Activated naive CD8-positive, alpha-beta T cell treated with anti-CD3 and anti-CD28 coated beads, Interleukin-2, amount 50 U/mL, for 24 hours (primary cell): ENCODE results near the gene DENND5A.
"Not testable (repeated sequence)": the region's sequence is repeated elsewhere in the genome, so short reads cannot be mapped to it uniquely, and the experiment has no call there.

Experiments used
- ATAC-seq: fragments of 150-1000 bp; cut with Tn5 transposase; one replicate; pipeline ENCODE4 v1.10.0; 2021
- DNase-seq: peaks from one replicate; pipeline ENCODE4 v3.0.0; 2021
- H3K27ac Mint-ChIP-seq: one replicate; pipeline ENCODE4 v1.8.0; 2021; ENCODE audit warnings: mild to moderate bottlenecking, mixed read lengths
- H3K27me3 Mint-ChIP-seq: one replicate; pipeline ENCODE4 v1.8.0; 2021; ENCODE audit warnings: mixed read lengths
- H3K36me3 Mint-ChIP-seq: one replicate; pipeline ENCODE4 v1.8.0; 2021; ENCODE audit warnings: low read depth, mixed read lengths
- H3K4me1 Mint-ChIP-seq: one replicate; pipeline ENCODE4 v1.8.0; 2021; ENCODE audit warnings: mixed read lengths
- H3K4me3 Mint-ChIP-seq: one replicate; pipeline ENCODE4 v1.8.0; 2021; ENCODE audit warnings: mild to moderate bottlenecking, moderate library complexity, mixed read lengths
- H3K9me3 Mint-ChIP-seq: one replicate; pipeline ENCODE4 v1.8.0; 2021; ENCODE audit warnings: mixed read lengths

DENND5A gene

DNA sequence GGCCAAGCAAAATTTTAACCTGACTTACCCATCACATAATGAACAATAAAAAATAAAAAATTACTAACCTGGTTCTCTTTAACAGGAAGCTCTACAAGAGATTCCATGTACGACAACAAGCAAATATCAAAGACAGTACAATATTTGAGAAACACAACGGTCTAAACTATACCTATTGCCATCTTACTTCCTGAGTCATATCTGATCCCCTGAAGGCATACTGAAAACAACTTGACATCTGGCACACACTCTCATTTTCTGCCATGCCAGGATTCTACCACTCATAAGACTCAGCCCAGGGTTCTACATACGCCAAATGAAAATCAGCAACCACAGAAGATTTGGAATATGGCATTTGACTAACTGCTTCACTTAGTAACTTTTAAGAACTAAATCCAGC, 13.8 kb downstream of the DENND5A start:
- ATAC-seq = peak; percentile 41
- Mint-ChIP-seq H3K4me3 (peak overlapping the region; percentile 37), H3K4me1 (peaks cover 63% of the 10 kb centered on the region), H3K36me3 (peaks cover 21% of the 10 kb centered on the region), H3K27ac (peak overlapping the region; percentile 43), H3K27me3 (no peaks in the 10 kb centered on the region), H3K9me3 (no peaks in the 10 kb centered on the region)
- no peak for DNase-seq

DNA sequence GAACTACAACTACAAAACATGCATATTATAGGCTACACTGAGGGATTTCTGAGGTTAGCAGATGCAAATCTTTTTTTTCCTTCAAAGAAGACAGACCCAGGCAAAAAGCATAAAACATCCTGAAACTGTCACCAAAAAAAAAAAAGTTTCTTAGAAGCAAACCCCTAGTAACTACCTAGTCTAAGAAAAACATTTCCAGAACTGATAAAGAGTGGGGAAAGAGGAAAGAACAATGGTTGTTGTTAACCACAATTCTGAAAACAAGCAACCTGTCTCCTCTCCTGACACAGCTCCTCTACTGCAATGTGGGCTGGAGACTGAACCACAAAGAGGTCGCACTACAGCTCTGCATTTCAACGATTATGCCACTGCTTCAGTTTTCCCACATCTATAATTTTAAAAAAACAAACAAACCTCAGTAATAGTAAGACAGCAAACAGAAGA, 15.0 kb downstream of the DENND5A start:
- ATAC-seq = peak; percentile 94
- peaks cover 66% of the 10 kb centered on the region for H3K4me1 Mint-ChIP-seq

DNA sequence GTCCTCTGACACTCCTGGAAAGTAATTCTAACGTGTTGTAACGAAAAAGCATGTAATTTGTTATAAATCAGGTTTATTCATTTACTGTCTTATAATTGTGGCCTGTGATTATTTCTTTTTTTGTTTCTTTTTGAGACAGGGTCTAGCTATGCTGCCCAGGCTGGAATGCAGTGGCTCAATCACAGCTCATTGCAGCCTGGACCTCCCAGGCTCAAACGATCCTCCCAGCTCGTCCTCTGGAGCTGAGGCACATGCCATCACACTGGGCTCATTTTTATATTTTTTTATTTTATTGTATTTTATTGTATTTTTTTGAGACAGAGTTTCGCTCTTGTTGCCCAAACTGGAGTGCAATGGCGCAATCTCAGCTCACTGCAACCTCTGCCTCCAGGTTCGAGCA, 15.9 kb downstream of the DENND5A start:
- DNase-seq (no peak), ATAC-seq (no peak)
- peaks cover 12% of the 10 kb centered on the region for H3K36me3 Mint-ChIP-seq
- H3K27me3 Mint-ChIP-seq = no peaks in the 10 kb centered on the region
- no peak overlapping the region for H3K27ac Mint-ChIP-seq
- no peaks in the 10 kb centered on the region for H3K9me3 Mint-ChIP-seq
- H3K4me1 Mint-ChIP-seq = peaks cover 66% of the 10 kb centered on the region
- H3K4me3 Mint-ChIP-seq = no peak overlapping the region

More for the DNA sequence above, 15.0 kb downstream of the DENND5A start:
- Mint-ChIP-seq H3K9me3 (no peaks in the 10 kb centered on the region), H3K36me3 (peaks cover 17% of the 10 kb centered on the region), H3K27me3 (no peaks in the 10 kb centered on the region), H3K27ac (peak overlapping the region; percentile 85), H3K4me3 (peak overlapping the region; percentile 41)
- peak; percentile 17 for DNase-seq

DNA sequence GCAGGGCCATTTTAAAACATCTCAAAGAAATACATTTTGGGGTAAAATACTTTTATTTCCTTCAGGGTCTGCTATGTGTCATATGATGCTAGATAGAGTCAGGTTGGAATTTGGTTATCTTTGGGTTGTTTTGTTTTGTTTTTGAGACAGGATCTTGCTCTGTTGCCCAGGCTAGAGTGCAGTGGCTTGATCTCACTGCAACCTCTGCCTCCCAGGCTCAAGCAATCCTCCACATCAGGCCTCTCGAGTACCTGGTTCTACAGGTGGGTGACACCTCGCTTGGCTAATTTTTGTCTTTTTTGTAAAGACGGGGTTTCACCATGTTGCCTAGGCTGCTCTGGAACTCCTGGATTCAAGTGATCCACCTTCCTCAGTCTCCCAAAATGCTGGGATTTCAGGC, 17.3 kb downstream of the DENND5A start:
- no peaks in the 10 kb centered on the region for H3K27me3 Mint-ChIP-seq
- no peak overlapping the region for H3K4me3 Mint-ChIP-seq
- ATAC-seq (no peak), DNase-seq (no peak)
- H3K27ac Mint-ChIP-seq = no peak overlapping the region
- peaks cover 13% of the 10 kb centered on the region for H3K36me3 Mint-ChIP-seq
- no peaks in the 10 kb centered on the region for H3K9me3 Mint-ChIP-seq
- peaks cover 68% of the 10 kb centered on the region for H3K4me1 Mint-ChIP-seq

DNA sequence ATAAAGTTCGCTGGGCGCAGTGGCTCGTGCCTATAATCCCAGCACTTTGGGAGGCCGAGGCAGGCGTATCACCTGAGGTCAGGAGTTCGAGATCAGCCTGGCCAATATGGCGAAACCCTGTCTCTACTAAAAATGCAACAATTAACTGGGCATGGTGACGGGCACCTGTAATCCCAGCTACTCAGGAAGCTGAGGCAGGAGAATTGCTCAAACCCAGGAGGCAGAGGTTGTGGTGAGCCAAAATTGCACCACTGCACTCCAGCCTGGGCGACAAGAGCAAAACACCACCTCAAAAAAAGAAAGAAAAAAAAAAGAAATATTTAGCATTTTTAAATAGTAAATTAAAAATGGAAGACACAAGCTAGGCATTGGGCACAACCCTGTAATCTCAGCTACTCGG, 28.9 kb downstream of the DENND5A start:
- H3K27me3 Mint-ChIP-seq, H3K9me3 Mint-ChIP-seq, DNase-seq, ATAC-seq, H3K4me3 Mint-ChIP-seq, H3K27ac Mint-ChIP-seq: not testable (repeated sequence)
- peaks cover 45% of the 10 kb centered on the region for H3K4me1 Mint-ChIP-seq
- peaks cover 15% of the 10 kb centered on the region for H3K36me3 Mint-ChIP-seq

DNA sequence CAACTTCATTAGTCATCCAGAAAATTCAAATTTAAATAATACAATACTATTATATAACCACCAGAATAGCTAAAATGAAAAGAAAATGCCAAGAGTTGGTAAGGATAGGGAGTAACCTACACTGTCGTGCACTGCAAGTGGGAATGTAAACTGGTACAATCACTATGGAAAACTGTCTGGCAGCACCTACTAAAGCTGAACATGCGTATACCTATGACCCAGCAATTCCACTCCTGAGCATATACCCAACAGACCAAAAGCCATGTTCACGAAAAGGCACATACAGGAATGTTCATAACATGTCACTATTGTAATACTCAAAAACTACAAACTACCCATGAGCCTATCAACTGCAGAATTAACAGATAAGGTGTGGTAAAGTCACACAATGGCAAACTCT, 32.7 kb downstream of the DENND5A start:
- ATAC-seq (no peak), DNase-seq (no peak)
- H3K27me3 Mint-ChIP-seq = no peaks in the 10 kb centered on the region
- H3K4me1 Mint-ChIP-seq = peaks cover 51% of the 10 kb centered on the region
- no peak overlapping the region for H3K4me3 Mint-ChIP-seq
- peaks cover 10% of the 10 kb centered on the region for H3K9me3 Mint-ChIP-seq
- no peak overlapping the region for H3K27ac Mint-ChIP-seq
- peaks cover 14% of the 10 kb centered on the region for H3K36me3 Mint-ChIP-seq

DNA sequence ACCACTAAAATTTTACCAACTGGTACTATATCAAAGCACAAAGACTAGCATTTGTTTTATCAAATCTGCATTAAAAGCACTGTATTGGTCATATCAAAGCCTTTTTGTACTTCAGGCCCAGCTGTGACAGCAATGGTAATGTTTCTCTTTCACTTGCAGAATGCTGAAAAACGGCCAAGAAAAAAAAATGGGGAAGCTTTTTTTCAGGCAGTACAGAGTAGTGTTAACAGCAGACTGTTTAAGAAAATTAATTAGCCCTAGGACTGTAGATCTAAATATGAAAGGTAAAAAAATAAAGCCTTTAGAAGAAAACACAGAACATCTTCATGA, 33.3 kb downstream of the DENND5A start:
- peak overlapping the region; percentile 62 for H3K4me3 Mint-ChIP-seq
- peaks cover 14% of the 10 kb centered on the region for H3K36me3 Mint-ChIP-seq
- no peak for DNase-seq
- H3K27me3 Mint-ChIP-seq = no peaks in the 10 kb centered on the region
- peak overlapping the region; percentile 59 for H3K27ac Mint-ChIP-seq
- peak; percentile 33 for ATAC-seq
- peaks cover 51% of the 10 kb centered on the region for H3K4me1 Mint-ChIP-seq
- H3K9me3 Mint-ChIP-seq = peaks cover 10% of the 10 kb centered on the region

DNA sequence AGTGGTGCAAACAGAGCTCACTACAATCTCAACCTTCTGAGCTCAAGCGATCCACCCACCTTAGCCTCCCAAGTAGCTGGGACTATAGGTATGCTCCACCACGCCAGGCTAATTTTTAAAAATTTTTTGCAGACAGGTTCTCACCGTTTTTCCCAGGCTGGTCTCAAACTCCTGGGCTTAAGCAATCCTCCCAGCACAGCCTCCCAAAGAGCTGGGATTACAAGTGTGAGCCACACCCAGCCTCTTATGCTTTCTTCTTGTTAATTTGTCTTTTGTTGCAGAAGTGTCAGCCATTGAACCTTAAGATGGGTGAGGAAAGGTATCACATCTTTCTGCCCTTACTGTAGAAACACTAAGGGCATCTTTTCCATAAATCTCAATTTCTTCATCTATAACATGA, 34.9 kb downstream of the DENND5A start:
- no peak for ATAC-seq
- no peak for DNase-seq
- peaks cover 50% of the 10 kb centered on the region for H3K4me1 Mint-ChIP-seq
- no peak overlapping the region for H3K4me3 Mint-ChIP-seq
- H3K27me3 Mint-ChIP-seq = no peaks in the 10 kb centered on the region
- H3K36me3 Mint-ChIP-seq = peaks cover 15% of the 10 kb centered on the region
- H3K27ac Mint-ChIP-seq = no peak overlapping the region
- H3K9me3 Mint-ChIP-seq = peaks cover 10% of the 10 kb centered on the region

DNA sequence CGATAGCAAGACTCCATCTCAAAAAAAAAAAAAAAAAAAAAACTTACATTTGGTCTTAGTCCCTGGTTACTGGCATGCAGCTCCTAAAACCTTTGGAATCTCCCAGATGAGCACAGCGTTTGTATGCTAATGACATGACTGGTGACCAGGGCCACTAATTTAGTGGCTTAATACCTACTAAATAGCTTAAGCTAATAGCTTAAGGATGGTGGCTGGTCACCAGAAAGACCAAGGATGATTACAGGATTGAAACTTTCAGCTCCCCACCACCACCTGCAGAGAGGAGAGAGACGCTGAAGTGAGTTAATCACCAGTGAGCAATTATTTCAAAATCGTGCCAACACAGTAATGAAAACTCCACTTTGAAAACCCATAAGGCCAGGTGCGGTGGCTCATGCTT, 37.1 kb downstream of the DENND5A start:
- H3K27ac Mint-ChIP-seq = no peak overlapping the region

DNA sequence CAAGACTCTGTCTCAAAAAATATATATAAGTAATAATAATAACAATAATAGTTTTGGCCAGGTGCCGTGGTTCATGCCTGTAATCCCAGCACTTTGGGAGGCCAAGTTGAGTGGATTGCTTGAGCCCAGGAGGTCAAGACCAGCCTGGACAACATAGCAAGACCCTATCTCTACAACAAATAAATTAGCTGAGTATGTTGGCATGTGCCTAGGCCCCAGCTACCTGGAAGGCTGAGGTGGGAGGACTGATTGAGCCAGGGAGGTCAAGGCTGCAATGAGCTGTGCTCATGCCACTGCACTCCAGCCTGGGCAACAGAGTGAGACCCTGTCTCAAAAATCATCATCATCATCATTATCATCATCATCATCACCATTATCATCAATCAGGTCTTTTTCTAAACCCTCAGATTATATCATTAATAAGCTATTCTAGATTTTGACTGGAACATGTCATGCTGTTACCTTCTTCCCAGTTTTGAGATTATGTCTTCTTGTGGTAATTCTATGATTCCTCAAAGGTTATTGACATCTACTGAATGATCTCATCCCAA, 39.3 kb downstream of the DENND5A start:
- Mint-ChIP-seq H3K4me1 (peaks cover 23% of the 10 kb centered on the region), H3K9me3 (no peaks in the 10 kb centered on the region)

More for the DNA sequence above, 37.1 kb downstream of the DENND5A start:
- Mint-ChIP-seq H3K9me3 (no peaks in the 10 kb centered on the region), H3K4me1 (peaks cover 40% of the 10 kb centered on the region), H3K27me3 (no peaks in the 10 kb centered on the region), H3K36me3 (peaks cover 5% of the 10 kb centered on the region), H3K4me3 (no peak overlapping the region)
- DNase-seq (no peak), ATAC-seq (no peak)

DNA sequence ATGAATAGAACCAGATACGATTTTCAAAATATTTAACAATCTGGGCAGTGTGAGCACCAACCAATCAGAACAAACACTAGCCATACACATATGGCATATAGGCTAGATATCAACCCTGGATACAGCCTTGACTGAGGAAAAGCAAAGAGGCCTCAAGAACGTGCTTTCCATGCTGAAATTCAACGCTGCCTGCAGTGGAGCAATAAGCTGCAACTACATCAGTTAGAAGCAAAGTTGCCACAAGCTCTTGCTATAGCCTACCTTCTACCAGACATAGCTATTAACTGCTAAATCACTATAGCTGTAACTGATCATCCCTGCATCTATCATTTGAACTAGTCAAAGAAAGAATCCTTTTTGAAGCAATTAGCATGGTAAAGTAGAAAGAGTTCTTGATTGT, 42.5 kb downstream of the DENND5A start:
- Mint-ChIP-seq H3K36me3 (peaks cover 7% of the 10 kb centered on the region), H3K27me3 (no peaks in the 10 kb centered on the region), H3K9me3 (no peaks in the 10 kb centered on the region), H3K4me3 (no peak overlapping the region), H3K4me1 (peaks cover 11% of the 10 kb centered on the region), H3K27ac (no peak overlapping the region)
- ATAC-seq = no peak
- DNase-seq = no peak

More for the DNA sequence above, 39.3 kb downstream of the DENND5A start:
- Mint-ChIP-seq H3K27me3 (no peaks in the 10 kb centered on the region), H3K4me3 (no peak overlapping the region), H3K36me3 (peaks cover 7% of the 10 kb centered on the region), H3K27ac (no peak overlapping the region)
- DNase-seq = no peak
- ATAC-seq = no peak

DNA sequence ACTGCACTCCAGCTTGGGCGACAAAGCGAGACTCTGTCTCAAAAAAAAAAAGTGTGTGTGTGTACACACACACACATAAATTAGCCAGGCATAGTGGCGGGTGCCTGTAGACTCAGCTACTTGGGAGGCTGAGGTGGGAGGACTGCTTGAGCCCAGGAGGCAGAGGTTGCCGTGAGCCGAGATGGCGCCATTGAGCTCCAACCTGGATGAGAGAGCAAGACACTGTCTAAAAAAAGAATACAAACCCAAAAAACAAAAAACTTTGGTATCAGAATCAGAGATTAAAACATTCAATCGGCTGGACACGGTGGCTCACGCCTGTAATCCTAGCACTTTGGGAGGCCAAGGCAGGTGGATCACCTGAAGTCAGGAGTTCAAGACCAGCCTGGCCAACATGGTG, 44.3 kb downstream of the DENND5A start:
- not testable (repeated sequence) for H3K36me3 Mint-ChIP-seq, H3K27ac Mint-ChIP-seq, DNase-seq, ATAC-seq, H3K9me3 Mint-ChIP-seq, H3K4me1 Mint-ChIP-seq, H3K27me3 Mint-ChIP-seq, H3K4me3 Mint-ChIP-seq

DNA sequence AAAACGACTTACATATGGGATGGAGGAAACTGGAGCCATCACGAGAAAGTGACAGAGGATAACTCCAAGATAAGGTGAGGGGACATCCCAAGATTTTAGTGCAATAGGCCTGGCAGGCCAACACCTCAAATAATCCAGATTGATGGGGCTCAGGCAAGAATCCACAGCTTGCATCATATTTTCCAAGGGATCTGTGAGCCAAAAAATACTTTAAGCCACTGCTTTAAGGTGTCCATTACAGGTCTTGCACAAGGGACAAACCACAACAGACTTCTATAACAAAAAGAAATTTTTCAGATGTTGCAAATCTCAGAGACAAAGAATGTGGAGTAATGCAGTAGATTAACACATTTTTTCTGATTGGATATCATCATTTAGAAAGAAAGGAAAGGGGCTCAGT, 45.6 kb downstream of the DENND5A start:
- DNase-seq (no peak), ATAC-seq (no peak)
- Mint-ChIP-seq H3K27ac (no peak overlapping the region), H3K27me3 (no peaks in the 10 kb centered on the region), H3K4me1 (peaks cover 19% of the 10 kb centered on the region), H3K36me3 (peaks cover 2% of the 10 kb centered on the region), H3K9me3 (no peaks in the 10 kb centered on the region), H3K4me3 (no peak overlapping the region)

DNA sequence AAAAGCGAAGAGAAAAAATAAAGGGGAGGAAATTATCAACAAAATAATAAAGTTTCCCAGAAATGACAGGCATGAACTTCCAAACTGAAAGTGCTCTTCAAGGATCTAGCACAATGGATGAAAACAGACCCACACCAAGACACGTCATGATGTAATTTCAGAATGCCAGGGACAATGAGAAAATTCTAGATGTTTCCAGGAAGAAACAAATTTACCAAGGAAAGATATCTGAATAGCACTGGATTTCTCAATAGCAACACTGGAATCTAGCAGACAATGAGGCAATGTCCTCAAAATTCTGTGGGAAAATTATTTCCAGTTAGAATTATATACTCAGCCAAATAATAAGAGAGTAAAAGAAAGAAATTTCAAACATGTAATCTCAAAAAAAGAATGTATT, 46.0 kb downstream of the DENND5A start:
- Mint-ChIP-seq H3K27ac (no peak overlapping the region), H3K27me3 (no peaks in the 10 kb centered on the region), H3K4me3 (no peak overlapping the region), H3K4me1 (peaks cover 22% of the 10 kb centered on the region), H3K36me3 (peaks cover 2% of the 10 kb centered on the region), H3K9me3 (no peaks in the 10 kb centered on the region)
- DNase-seq (no peak), ATAC-seq (no peak)

DNA sequence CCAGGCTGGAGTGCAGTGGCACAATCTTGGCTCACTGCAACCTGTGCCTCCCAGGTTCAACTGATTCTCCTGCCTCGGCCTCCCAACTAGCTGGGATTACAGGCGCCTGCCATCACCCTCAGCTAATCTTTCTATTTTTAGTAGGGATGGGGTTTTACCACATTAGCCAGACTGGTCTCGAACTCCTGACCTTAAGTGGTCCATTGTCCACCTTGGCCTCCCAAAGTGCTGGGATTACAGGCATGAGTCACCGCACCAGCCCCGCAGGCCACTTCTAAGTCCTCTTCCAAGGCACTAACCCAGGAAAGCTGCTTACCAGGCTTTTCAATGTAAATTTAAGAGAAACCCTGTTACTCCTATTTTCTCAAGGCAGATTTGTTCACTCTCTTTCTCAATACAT, 50.4 kb downstream of the DENND5A start:
- Mint-ChIP-seq H3K27me3 (no peaks in the 10 kb centered on the region), H3K36me3 (peaks cover 3% of the 10 kb centered on the region), H3K9me3 (no peaks in the 10 kb centered on the region), H3K4me1 (peaks cover 49% of the 10 kb centered on the region), H3K4me3 (no peak overlapping the region), H3K27ac (no peak overlapping the region)
- DNase-seq (no peak), ATAC-seq (no peak)

DNA sequence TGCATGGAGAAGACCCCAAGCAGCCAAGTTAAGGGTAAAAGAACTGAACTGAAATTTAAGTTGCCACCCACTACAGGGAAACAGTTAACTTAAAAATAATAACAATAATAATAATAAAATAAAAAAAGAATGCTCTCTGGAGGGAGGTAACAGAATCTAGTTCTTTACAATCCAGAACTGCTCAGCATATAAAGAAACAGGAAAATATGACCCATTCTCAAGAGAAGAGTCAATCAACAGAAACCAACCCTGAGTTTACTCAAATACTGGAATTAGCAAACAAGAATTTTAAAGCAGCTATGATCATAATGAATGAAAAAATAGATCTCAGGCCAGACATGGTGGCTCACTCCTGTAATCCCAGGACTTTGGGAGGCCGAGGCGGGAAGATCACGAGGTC, 53.8 kb downstream of the DENND5A start:
- ATAC-seq = no peak

More for the DNA sequence above, 53.8 kb downstream of the DENND5A start:
- Mint-ChIP-seq H3K27ac (peak overlapping the region; percentile 80), H3K27me3 (no peaks in the 10 kb centered on the region), H3K9me3 (no peaks in the 10 kb centered on the region), H3K4me3 (no peak overlapping the region), H3K36me3 (peaks cover 3% of the 10 kb centered on the region), H3K4me1 (peaks cover 75% of the 10 kb centered on the region)
- no peak for DNase-seq
